ENCODE data around the gene NSMCE3. TPM values are rescaled to one million over a fixed set of nuclear protein-coding genes. Genes with fewer than 3 reads are reported as not detected.

Gene NSMCE3
- total RNA-seq, 4 donors from 2014 or later: 4.6 to 8.8 (median 7.6) TPM

- no peak for DNase-seq (ENCODE audit: low spot score in 2 of 2)
- WGBS, 2 donors: 65 to 72% methylated on average over 5 of the region's 5 CpGs
- TF ChIP-seq CTCF (IDR thresholded peaks at IDR 0.05) (no peak), POLR2A (IDR thresholded peaks at IDR 0.05) (no peak)
- no peak overlapping the region for H3K4me3 ChIP-seq (ENCODE audit: low read depth, poor library complexity, severe bottlenecking)
- intact Hi-C loops (cut with DNase I; ENCODE audit: low total_unique reads): no loop called here
Observed at GRCh38 chr15:29291067-29291845, 21.6 kb upstream of the NSMCE3 start.

GRCh38 chr15:29289173-29289572, 19.6 kb upstream of the NSMCE3 start:
- no peak for TF ChIP-seq CTCF (IDR thresholded peaks at IDR 0.05)
- no peak for TF ChIP-seq POLR2A (IDR thresholded peaks at IDR 0.05)
- no peak overlapping the region for H3K4me3 ChIP-seq (ENCODE audit: low read depth, poor library complexity, severe bottlenecking)
- no peak for DNase-seq (ENCODE audit: low spot score in 2 of 2)
- intact Hi-C loops (cut with DNase I; ENCODE audit: low total_unique reads): loop anchor here (5.0 kb wide), 1 partner anchor 1577 kb away; no protein-coding TSS in a partner anchor
- 80 to 87% methylated on average over 3 of the region's 3 CpGs for WGBS, 2 donors

GRCh38 chr15:29285386-29285785, 15.8 kb upstream of the NSMCE3 start:
- intact Hi-C loops (cut with DNase I; ENCODE audit: low total_unique reads): loop anchor here (5.0 kb wide), 1 partner anchor 1573 kb away; no protein-coding TSS in a partner anchor
- H3K4me3 ChIP-seq (ENCODE audit: low read depth, poor library complexity, severe bottlenecking): no peak overlapping the region
- no peak for DNase-seq (ENCODE audit: low spot score in 2 of 2)
- TF ChIP-seq POLR2A (IDR thresholded peaks at IDR 0.05) (no peak), CTCF (IDR thresholded peaks at IDR 0.05) (no peak)

- intact Hi-C loops (cut with DNase I; ENCODE audit: low total_unique reads): no loop called here
- WGBS, 2 donors: 25 to 37% methylated on average over 1 of the region's 1 CpG
- no peak for DNase-seq (ENCODE audit: low spot score in 2 of 2)
- no peak for TF ChIP-seq CTCF (IDR thresholded peaks at IDR 0.05)
- no peak for TF ChIP-seq POLR2A (IDR thresholded peaks at IDR 0.05)
- no peak overlapping the region for H3K4me3 ChIP-seq (ENCODE audit: low read depth, poor library complexity, severe bottlenecking)
Observed at GRCh38 chr15:29283381-29283780, 13.8 kb upstream of the NSMCE3 start.

- no peak for TF ChIP-seq POLR2A (IDR thresholded peaks at IDR 0.05)
- TF ChIP-seq CTCF (IDR thresholded peaks at IDR 0.05): no peak
- intact Hi-C loops (cut with DNase I; ENCODE audit: low total_unique reads): no loop called here
- DNase-seq (ENCODE audit: low spot score in 2 of 2): no peak
- 57 to 60% methylated on average over 7 of the region's 7 CpGs for WGBS, 2 donors
- no peak overlapping the region for H3K4me3 ChIP-seq (ENCODE audit: low read depth, poor library complexity, severe bottlenecking)
Observed at GRCh38 chr15:29280514-29280913, 10.9 kb upstream of the NSMCE3 start.
